K562 (cell line): ENCODE data around the gene ZNF2. TPM values are rescaled to one million over a fixed set of nuclear protein-coding genes. Genes with fewer than 3 reads are reported as not detected.
A peak's percentile ranks its signal among the peaks of the same experiment; 100 is the strongest.

Experiments used
- ARID3A ChIP-seq: IDR thresholded peaks from 2 replicates; pipeline ENCODE4 v1.6.1; 2012; ENCODE audit warnings: low read depth, low read length, improper control_type of control experiment, borderline replicate concordance
- BCL6 ChIP-seq: fragments of 250-450 bp; sonication (Bioruptor Pico); IDR thresholded peaks from 2 replicates; pipeline ENCODE4 v1.4.0; 2020
- BRF2 ChIP-seq: IDR thresholded peaks from 3 replicates; pipeline ENCODE4 v1.6.1; 2011; ENCODE audit warnings: borderline replicate concordance, mild to moderate bottlenecking; ENCODE audit not compliant: insufficient read length, insufficient read depth
- CREM ChIP-seq: IDR thresholded peaks from 2 replicates; pipeline ENCODE4 v1.6.1; 2014; ENCODE audit warnings: antibody characterized with exemption, low read depth
- DNMT1 ChIP-seq: fragments of 450-650 bp; IDR thresholded peaks from 2 replicates; pipeline ENCODE4 v1.6.1; 2016; ENCODE audit warnings: antibody characterized with exemption, mild to moderate bottlenecking
- ESRRA ChIP-seq: fragments of 450-650 bp; IDR thresholded peaks from 2 replicates; pipeline ENCODE4 v1.6.1; 2014; ENCODE audit warnings: low read depth, mild to moderate bottlenecking, moderate library complexity, borderline replicate concordance
- KLF13 ChIP-seq: fragments of 450-650 bp; IDR thresholded peaks from 2 replicates; pipeline ENCODE4 v1.6.1; 2016; ENCODE audit warnings: missing genetic modification characterization, low read depth, mild to moderate bottlenecking, missing compliant biosample characterization, moderate library complexity, borderline replicate concordance
- MCM7 ChIP-seq, 2 experiments: fragments of 450-650 bp; IDR thresholded peaks; 2 replicates each; pipeline ENCODE4 v1.6.1; 2016 to 2018
- NR2C2 ChIP-seq, 2 experiments: fragments of 200-800 bp in 1 of 2; sonication (Bioruptor generic) in 1 of 2; sonication (generic) in 1 of 2; formaldehyde crosslinking in 1 of 2; IDR thresholded peaks; 2 replicates each; pipeline versions ENCODE4 v1.6.1 to v1.8.0; 2016 to 2022; ENCODE audit warnings: mild to moderate bottlenecking in 1 of 2, missing compliant biosample characterization in 1 of 2, missing genetic modification characterization in 1 of 2, missing genetic modification reagents in 1 of 2
- RBM22 ChIP-seq: fragments of 200-400 bp; formaldehyde crosslinking; IDR thresholded peaks from 2 replicates; pipeline ENCODE4 v1.6.1; 2018; ENCODE audit warnings: low read length, low read depth; ENCODE audit not compliant: poor library complexity, severe bottlenecking
- SAP30 ChIP-seq: fragments of 200-600 bp; sonication (generic); IDR thresholded peaks from 2 replicates; pipeline ENCODE4 v1.6.1; 2012; ENCODE audit warnings: borderline replicate concordance, low read depth, mild to moderate bottlenecking, moderate library complexity, low read length, control low read depth, inconsistent platforms; ENCODE audit not compliant: insufficient read depth, poor library complexity, severe bottlenecking
- SREBF1 ChIP-seq: fragments of 150-350 bp; IDR thresholded peaks from 2 replicates; pipeline ENCODE4 v1.6.1; 2014; ENCODE audit warnings: antibody characterized with exemption, low read depth, low read length, borderline replicate concordance
- TBP ChIP-seq: optimal IDR thresholded peaks from 2 replicates; pipeline ENCODE3; 2011; ENCODE audit warnings: low read depth, low read length, improper control_type of control experiment
- TCF7 ChIP-seq: sonication (generic); IDR thresholded peaks from 2 replicates; pipeline ENCODE4 v1.6.1; 2016; ENCODE audit warnings: antibody characterized with exemption, borderline replicate concordance
- ZBTB2 ChIP-seq: fragments of 450-650 bp; IDR thresholded peaks from 2 replicates; pipeline ENCODE4 v1.6.1; 2016; ENCODE audit warnings: antibody characterized with exemption
- ZNF639 ChIP-seq, 2 experiments: fragments of 200-800 bp in 1 of 2; sonication (Bioruptor generic) in 1 of 2; sonication (generic) in 1 of 2; formaldehyde crosslinking in 1 of 2; IDR thresholded peaks in 1 of 2; conservative IDR thresholded peaks in 1 of 2; 2 replicates each; pipeline versions ENCODE4 v1.5.0 to v1.6.1; 2016 to 2020; ENCODE audit warnings: missing compliant biosample characterization in 1 of 2, missing genetic modification characterization in 1 of 2, missing genetic modification reagents in 1 of 2
- ZNF830 ChIP-seq: fragments of 250-450 bp; sonication (Bioruptor Pico); IDR thresholded peaks from 2 replicates; pipeline ENCODE4 v1.5.0; 2021; ENCODE audit warnings: mild to moderate bottlenecking
- ZSCAN29 ChIP-seq: fragments of 450-650 bp; IDR thresholded peaks from 2 replicates; pipeline ENCODE4 v1.6.1; 2017
- polyA plus RNA-seq, 8 experiments: library from polyadenylated mRNA; depleted of rRNA in 4 of 8; stranded (reverse) in 5 of 8; unstranded in 3 of 8; fragments of >200 nt; fragmentation: Nextera tagmentation in 2 of 8; fragmentation: Illumina TruSeq in 1 of 8; extraction: Ambion mirVana in 2 of 8; extraction: Trizol in 1 of 8; gene quantifications; 2 replicates each; pipeline versions ENCODE4 v1.2.1 to v1.2.3, GENCODE V29; 2011 to 2014; ENCODE audit warnings: inconsistent platforms in 1 of 8, missing spikeins in 1 of 8
- total RNA-seq, 7 experiments: library from RNA; depleted of rRNA in 6 of 7; stranded (reverse); fragments of >200 nt in 6 of 7; fragmentation: Illumina TruSeq in 2 of 7; extraction: Trizol in 2 of 7; gene quantifications; 2 replicates each; pipeline versions ENCODE4 v1.2.1 to v1.2.3, GENCODE V29; 2011 to 2021; ENCODE audit warnings: low replicate concordance in 1 of 7
- TF ChIP-seq, protein P1 (sequence below): IDR thresholded peaks from 2 replicates; pipeline ENCODE4 v1.6.1; 2011; ENCODE audit not compliant: insufficient read length; ENCODE audit errors: extremely low read depth

ZNF2 gene
- total and polyA plus RNA-seq, 9 of the 15 experiments (the other 6 are each of a cell fraction or from before 2014, with no cell fraction given), result 1.6 to 4.5 (median 3.4) TPM

DNA sequence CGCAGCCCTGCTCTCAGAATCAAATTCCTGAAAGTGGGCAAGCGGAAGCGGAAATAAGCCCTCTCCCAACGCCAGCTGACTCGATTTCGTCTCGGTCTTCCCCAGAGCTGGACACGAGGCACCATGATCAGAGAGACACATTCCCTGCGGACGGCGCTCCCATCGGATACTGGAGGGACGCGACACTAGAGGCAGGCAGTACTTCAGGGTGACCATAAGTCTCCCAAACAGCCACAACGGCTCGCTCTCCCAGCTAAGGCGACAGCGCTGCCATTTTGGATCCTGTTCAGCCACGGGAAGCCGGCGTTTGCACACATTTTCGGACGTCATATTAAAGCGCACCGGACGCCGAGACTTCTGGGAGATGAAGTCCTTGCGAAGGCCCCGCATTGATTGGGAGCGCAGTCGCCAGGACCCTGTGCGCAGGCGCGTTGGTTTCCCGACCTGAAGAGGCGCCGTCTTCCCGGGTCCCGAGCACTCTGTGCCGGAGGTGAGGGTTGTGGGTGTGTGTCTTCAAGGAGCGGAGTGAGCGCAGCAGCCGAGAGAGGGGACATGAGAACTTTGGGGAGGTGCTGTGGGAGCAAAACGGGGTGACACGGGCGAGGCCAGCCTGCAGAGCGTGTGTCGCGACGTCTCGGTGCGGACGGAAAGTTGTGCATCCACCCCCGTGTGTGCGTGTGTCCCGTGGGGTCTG, at the start of gene ZNF2 (continued):
- TF ChIP-seq TBP (peak; percentile 96), SAP30 (peak; percentile 90), ZNF639 (CRISPR knock-in tag; conservative IDR thresholded peaks at IDR 0.05 in 1 of 2, IDR thresholded peaks at IDR 0.05 in 1 of 2) (peak in 1 of 2 experiments; percentile 77; a peak in 2 of 4 replicates), SREBF1 (0 out of 2 replicates have a peak, but pooled peaks have one; percentile 4), TCF7 (no peak), DNMT1 (no peak), ESRRA (peak; percentile 46; the same call in 1 of the 2 replicates), CREM (peak; percentile 99), RBM22 (no peak), KLF13 (tag) (peak; percentile 34; the same call in 1 of the 2 replicates), BRF2 (no peak), ARID3A (no peak), MCM7 (IDR thresholded peaks at IDR 0.05) (no peak), BCL6 (CRISPR knock-in tag) (no peak), NR2C2 (CRISPR knock-in tag; IDR thresholded peaks at IDR 0.05) (peak; percentile 60), NR2C2 (tag; IDR thresholded peaks at IDR 0.05) (peak; percentile 85), ZNF830 (no peak), ZSCAN29 (no peak), ZBTB2 (peak; percentile 91)
- TF ChIP-seq, protein P1, sequence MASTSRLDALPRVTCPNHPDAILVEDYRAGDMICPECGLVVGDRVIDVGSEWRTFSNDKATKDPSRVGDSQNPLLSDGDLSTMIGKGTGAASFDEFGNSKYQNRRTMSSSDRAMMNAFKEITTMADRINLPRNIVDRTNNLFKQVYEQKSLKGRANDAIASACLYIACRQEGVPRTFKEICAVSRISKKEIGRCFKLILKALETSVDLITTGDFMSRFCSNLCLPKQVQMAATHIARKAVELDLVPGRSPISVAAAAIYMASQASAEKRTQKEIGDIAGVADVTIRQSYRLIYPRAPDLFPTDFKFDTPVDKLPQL, result no peak
